HCT116 (cell line): ENCODE data around the gene CDH4. TPM values are rescaled to one million over a fixed set of nuclear protein-coding genes. Genes with fewer than 3 reads are reported as not detected.
A peak's percentile ranks its signal among the peaks of the same experiment; 100 is the strongest.

Experiments
- ATAC-seq: fragments of 200-7000 bp; cut with Tn5 transposase; 2 replicates; pipeline ENCODE4 v1.9.1; 2020; ENCODE audit warnings: mild to moderate bottlenecking, moderate library complexity
- BruUV-seq: library from RNA; stranded (reverse); fragments of 400-500 nt; replicated peaks from 2 replicates; lab custom pipeline; 2021; lab: Mats Ljungman, UMichigan
- CTCF ChIA-PET: fragments of 300-600 bp; sonication (Branson Sonifier 250); formaldehyde crosslinking; loops from one replicate; lab custom pipeline; 2021; ENCODE audit warnings: antibody characterized with exemption; lab: Charles Lee
- POLR2A ChIA-PET: fragments of 300-600, 350-600 bp; sonication (Branson Sonifier 250); formaldehyde crosslinking; loops from one replicate; lab custom pipeline; 2021; ENCODE audit warnings: antibody characterized with exemption; lab: Charles Lee
- RAD21 ChIA-PET, 2 experiments: fragments of 300-600 bp; sonication (Branson Sonifier 250); formaldehyde crosslinking; loops; one replicate each; lab custom pipeline; 2023; ENCODE audit warnings: low total read pairs in 2 of 2; ENCODE audit not compliant: uncharacterized antibody in 2 of 2, unreplicated experiment in 2 of 2, low non-redundant PET in 1 of 2; lab: Charles Lee
- DNase-seq: peaks from one replicate; pipeline ENCODE4 v3.0.0-alpha.2; 2010; ENCODE audit warnings: low read depth, low spot score
- H2AFZ ChIP-seq: fragments of 200-600 bp; shearing (Covaris generic), sonication (generic); 2 replicates; pipeline ENCODE4 v1.6.1; 2017; ENCODE audit warnings: low read depth, mixed run types, mixed read lengths, antibody characterized with exemption, low read length; ENCODE audit not compliant: poor library complexity, severe bottlenecking
- H3K27ac ChIP-seq: 2 replicates; pipeline ENCODE4 v1.5.1; 2012; ENCODE audit warnings: low read depth, low read length
- H3K27me3 ChIP-seq: fragments of 200-600 bp; sonication (generic); 2 replicates; pipeline ENCODE4 v1.6.1; 2016; ENCODE audit warnings: mixed run types, low read length, mixed read lengths; ENCODE audit not compliant: insufficient read depth
- H3K36me3 ChIP-seq, 2 experiments: fragments of 200-500 bp in 1 of 2; fragments of 200-600 bp in 1 of 2; sonication (Bioruptor generic) in 1 of 2; sonication (generic) in 1 of 2; 2 replicates each; pipeline versions ENCODE4 v1.5.1 to v1.6.1; 2014 to 2016; ENCODE audit warnings: low read length in 2 of 2, inconsistent platforms in 1 of 2, mixed read lengths in 1 of 2, mixed run types in 1 of 2; ENCODE audit not compliant: insufficient read depth in 2 of 2, control insufficient read depth in 1 of 2
- H3K4me1 ChIP-seq, 2 experiments: fragments of 200-600 bp in 1 of 2; sonication (generic) in 1 of 2; 2 replicates each; pipeline versions ENCODE4 v1.5.1 to v1.6.1; 2012 to 2017; ENCODE audit warnings: low read length in 2 of 2, inconsistent platforms in 1 of 2, mild to moderate bottlenecking in 1 of 2, mixed read lengths in 1 of 2, mixed run types in 1 of 2, moderate library complexity in 1 of 2; ENCODE audit not compliant: insufficient read depth in 2 of 2, control insufficient read depth in 1 of 2
- H3K4me2 ChIP-seq: fragments of 200-600 bp; sonication (generic); 2 replicates; pipeline ENCODE4 v1.6.1; 2017; ENCODE audit warnings: mixed run types, low read length, mixed read lengths
- H3K4me3 ChIP-seq, 2 experiments: fragments of 200-600 bp in 1 of 2; sonication (generic) in 1 of 2; replicated peaks in 1 of 2; 2 replicates each; pipeline ENCODE4 v1.5.1; 2011 to 2016; ENCODE audit warnings: low read length in 2 of 2, control low read depth in 1 of 2, low read depth in 1 of 2, mild to moderate bottlenecking in 1 of 2, mixed read lengths in 1 of 2, mixed run types in 1 of 2
- H3K79me2 ChIP-seq: fragments of 200-600 bp; sonication (generic); 2 replicates; pipeline ENCODE4 v1.6.1; 2017; ENCODE audit warnings: mild to moderate bottlenecking, mixed run types, low read length, moderate library complexity, mixed read lengths; ENCODE audit not compliant: insufficient read depth
- H3K9ac ChIP-seq: fragments of 200-600 bp; sonication (generic); 2 replicates; pipeline ENCODE4 v1.6.1; 2016; ENCODE audit warnings: low read length, mixed read lengths
- H3K9me2 ChIP-seq: fragments of 200-600 bp; sonication (generic), shearing (Covaris generic); 2 replicates; pipeline ENCODE4 v1.6.1; 2017; ENCODE audit warnings: mixed run types, mild to moderate bottlenecking, moderate library complexity; ENCODE audit not compliant: insufficient read depth
- H3K9me3 ChIP-seq, 2 experiments: fragments of 200-500 bp in 1 of 2; fragments of 200-600 bp in 1 of 2; sonication (Bioruptor generic) in 1 of 2; sonication (generic) in 1 of 2; 2 replicates each; pipeline ENCODE4 v1.6.1; 2014 to 2017; ENCODE audit warnings: low read length in 2 of 2, mixed read lengths in 2 of 2, inconsistent platforms in 1 of 2, low read depth in 1 of 2, mild to moderate bottlenecking in 1 of 2, mixed run types in 1 of 2, moderate library complexity in 1 of 2; ENCODE audit not compliant: control insufficient read depth in 1 of 2, insufficient read depth in 1 of 2
- H4K20me1 ChIP-seq: fragments of 200-600 bp; sonication (generic), shearing (Covaris generic); 2 replicates; pipeline ENCODE4 v1.6.1; 2017; ENCODE audit warnings: mixed run types, mild to moderate bottlenecking, moderate library complexity; ENCODE audit not compliant: insufficient read depth
- CTCF ChIP-seq, 3 experiments: fragments of 200-600 bp in 1 of 3; sonication (generic) in 1 of 3; IDR thresholded peaks in 2 of 3; conservative IDR thresholded peaks in 1 of 3; 2 replicates each; pipeline ENCODE4 v1.5.1; 2012 to 2017; ENCODE audit warnings: low read depth in 2 of 3, low read length in 2 of 3, antibody characterized with exemption in 1 of 3, borderline replicate concordance in 1 of 3, control low read depth in 1 of 3, mild to moderate bottlenecking in 1 of 3, mixed read lengths in 1 of 3, mixed run types in 1 of 3, moderate library complexity in 1 of 3; ENCODE audit not compliant: insufficient read depth in 1 of 3
- ZBTB33 ChIP-seq: IDR thresholded peaks from 2 replicates; pipeline ENCODE4 v1.6.1; 2011; ENCODE audit warnings: mild to moderate bottlenecking, low read length, moderate library complexity; ENCODE audit not compliant: insufficient replicate concordance; ENCODE audit errors: extremely low read depth
- intact Hi-C: fragments of 100-400 bp; cut with micrococcal nuclease; formaldehyde crosslinking; loops from 2 replicates; pipeline ENCODE4 v1.10.0; 2022
- total RNA-seq: library from RNA; stranded (reverse); gene quantifications from one replicate; pipeline ENCODE4 v1.2.1, GENCODE V29; 2021; ENCODE audit not compliant: unreplicated experiment

Gene CDH4
- total RNA-seq, 1 experiment from 2014 or later: not detected

GRCh38 chr20:61599061-61599531, 347.0 kb downstream of the CDH4 start:
- Histone ChIP-seq H3K4me1 (no peaks in the 10 kb centered on the region), H3K27me3 (no peaks in the 10 kb centered on the region)
- CTCF ChIA-PET: no interaction called here

More at GRCh38 chr20:61599061-61599531, 347.0 kb downstream of the CDH4 start:
- no peak overlapping the region for H3K4me3 ChIP-seq
- H3K79me2 ChIP-seq: no peaks in the 10 kb centered on the region
- H4K20me1 ChIP-seq: no peaks in the 10 kb centered on the region
- TF ChIP-seq CTCF (IDR thresholded peaks at IDR 0.05 in 2 of 3, conservative IDR thresholded peaks at IDR 0.05 in 1 of 3; ENCODE audit: borderline replicate concordance in 1 of 3, insufficient read depth in 1 of 3, low read depth in 2 of 3, low read length in 2 of 3) (peak in 2 of 3 experiments; percentile 19 to 24; a peak in 1 of 6 replicates), ZBTB33 (no peak)
- H3K27ac ChIP-seq: no peak overlapping the region
- ChIA-PET RAD21 (no interaction called here), POLR2A (no interaction called here)
- no peaks in the 10 kb centered on the region for H3K9me2 ChIP-seq
- DNase-seq: no peak
- no peak overlapping the region for H3K9ac ChIP-seq
- ATAC-seq: no peak
- no peak overlapping the region for H3K4me2 ChIP-seq
- intact Hi-C loops: no loop called here
- no TSS peak for BruUV-seq
- no peaks in the 10 kb centered on the region for H3K36me3 ChIP-seq
- no peaks in the 10 kb centered on the region for H3K9me3 ChIP-seq
- no peak overlapping the region for H2AFZ ChIP-seq
